HepG2 (cell line): Measurements from ENCODE around the gene AKR7A3.

Source experiments
- CBX5 ChIP-seq: sonication (generic); formaldehyde crosslinking; IDR thresholded peaks from 2 replicates; pipeline ENCODE4 v1.4.0; 2020; ENCODE audit warnings: missing genetic modification reagents, borderline replicate concordance
- ISX ChIP-seq: sonication (generic); formaldehyde crosslinking; conservative IDR thresholded peaks from 2 replicates; pipeline ENCODE4 v1.5.0; 2020; ENCODE audit warnings: missing genetic modification reagents
- MXI1 ChIP-seq: IDR thresholded peaks from 3 replicates; pipeline ENCODE4 v1.6.1; 2012; ENCODE audit warnings: low read depth, low read length, inconsistent platforms, borderline replicate concordance
- POLR2A ChIP-seq, 2 experiments: IDR thresholded peaks; 2 replicates each; pipeline ENCODE4 v1.6.1; 2011; ENCODE audit warnings: low read depth in 2 of 2, low read length in 2 of 2, mild to moderate bottlenecking in 1 of 2, moderate library complexity in 1 of 2; ENCODE audit not compliant: insufficient read depth in 1 of 2
- ZNF367 ChIP-seq: sonication (generic); formaldehyde crosslinking; IDR thresholded peaks from 2 replicates; pipeline ENCODE4 v1.4.0; 2020; ENCODE audit warnings: missing genetic modification reagents, borderline replicate concordance
- TF ChIP-seq, protein P1 (sequence below): sonication (generic); formaldehyde crosslinking; IDR thresholded peaks from 2 replicates; pipeline ENCODE4 v1.8.0; 2022; ENCODE audit warnings: missing genetic modification reagents, mild to moderate bottlenecking, borderline replicate concordance
- TF ChIP-seq, protein P2 (sequence below): sonication (generic); formaldehyde crosslinking; IDR thresholded peaks from 2 replicates; pipeline ENCODE4 v1.5.0; 2020; ENCODE audit warnings: mild to moderate bottlenecking, missing genetic modification reagents, moderate library complexity
- TF ChIP-seq, protein P3 (sequence below): sonication (generic); formaldehyde crosslinking; IDR thresholded peaks from 2 replicates; pipeline ENCODE4 v1.5.0; 2020; ENCODE audit warnings: mild to moderate bottlenecking, missing genetic modification reagents
- TF ChIP-seq, protein P4 (sequence below): sonication (generic); formaldehyde crosslinking; IDR thresholded peaks from 2 replicates; pipeline ENCODE4 v1.4.0; 2020; ENCODE audit warnings: missing genetic modification reagents
- TF ChIP-seq, protein P5 (sequence below): sonication (generic); formaldehyde crosslinking; IDR thresholded peaks from 2 replicates; pipeline ENCODE4 v1.9.0; 2021; ENCODE audit warnings: missing genetic modification reagents, borderline replicate concordance

DNA sequence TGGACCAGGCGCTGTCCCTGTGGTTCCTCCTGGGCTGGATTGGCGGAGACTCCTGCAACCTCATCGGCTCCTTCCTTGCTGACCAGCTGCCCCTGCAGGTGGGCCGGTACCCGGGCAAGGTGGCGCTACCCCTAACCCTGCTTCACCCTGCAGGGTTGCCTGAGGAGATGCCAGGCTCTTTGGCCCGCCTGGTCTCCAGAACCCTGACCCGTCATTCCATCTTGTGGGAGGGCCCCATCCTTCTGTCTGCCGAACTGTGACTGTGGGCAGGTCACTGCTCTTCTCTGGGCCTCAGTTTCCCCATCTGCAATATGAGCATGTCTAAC lies 36.1 kb upstream of the AKR7A3 start:
- TF ChIP-seq MXI1 (no peak), POLR2A (IDR thresholded peaks at IDR 0.05; ENCODE audit: insufficient read depth in 1 of 2, low read depth in 2 of 2, low read length in 2 of 2) (no peak), ISX (CRISPR knock-in tag) (no peak), ZNF367 (CRISPR knock-in tag) (no peak), CBX5 (no peak)
- TF ChIP-seq, protein P1, sequence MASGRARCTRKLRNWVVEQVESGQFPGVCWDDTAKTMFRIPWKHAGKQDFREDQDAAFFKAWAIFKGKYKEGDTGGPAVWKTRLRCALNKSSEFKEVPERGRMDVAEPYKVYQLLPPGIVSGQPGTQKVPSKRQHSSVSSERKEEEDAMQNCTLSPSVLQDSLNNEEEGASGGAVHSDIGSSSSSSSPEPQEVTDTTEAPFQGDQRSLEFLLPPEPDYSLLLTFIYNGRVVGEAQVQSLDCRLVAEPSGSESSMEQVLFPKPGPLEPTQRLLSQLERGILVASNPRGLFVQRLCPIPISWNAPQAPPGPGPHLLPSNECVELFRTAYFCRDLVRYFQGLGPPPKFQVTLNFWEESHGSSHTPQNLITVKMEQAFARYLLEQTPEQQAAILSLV (CRISPR knock-in tag): no peak
- TF ChIP-seq, protein P2, sequence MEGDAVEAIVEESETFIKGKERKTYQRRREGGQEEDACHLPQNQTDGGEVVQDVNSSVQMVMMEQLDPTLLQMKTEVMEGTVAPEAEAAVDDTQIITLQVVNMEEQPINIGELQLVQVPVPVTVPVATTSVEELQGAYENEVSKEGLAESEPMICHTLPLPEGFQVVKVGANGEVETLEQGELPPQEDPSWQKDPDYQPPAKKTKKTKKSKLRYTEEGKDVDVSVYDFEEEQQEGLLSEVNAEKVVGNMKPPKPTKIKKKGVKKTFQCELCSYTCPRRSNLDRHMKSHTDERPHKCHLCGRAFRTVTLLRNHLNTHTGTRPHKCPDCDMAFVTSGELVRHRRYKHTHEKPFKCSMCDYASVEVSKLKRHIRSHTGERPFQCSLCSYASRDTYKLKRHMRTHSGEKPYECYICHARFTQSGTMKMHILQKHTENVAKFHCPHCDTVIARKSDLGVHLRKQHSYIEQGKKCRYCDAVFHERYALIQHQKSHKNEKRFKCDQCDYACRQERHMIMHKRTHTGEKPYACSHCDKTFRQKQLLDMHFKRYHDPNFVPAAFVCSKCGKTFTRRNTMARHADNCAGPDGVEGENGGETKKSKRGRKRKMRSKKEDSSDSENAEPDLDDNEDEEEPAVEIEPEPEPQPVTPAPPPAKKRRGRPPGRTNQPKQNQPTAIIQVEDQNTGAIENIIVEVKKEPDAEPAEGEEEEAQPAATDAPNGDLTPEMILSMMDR: no peak
- TF ChIP-seq, protein P3, sequence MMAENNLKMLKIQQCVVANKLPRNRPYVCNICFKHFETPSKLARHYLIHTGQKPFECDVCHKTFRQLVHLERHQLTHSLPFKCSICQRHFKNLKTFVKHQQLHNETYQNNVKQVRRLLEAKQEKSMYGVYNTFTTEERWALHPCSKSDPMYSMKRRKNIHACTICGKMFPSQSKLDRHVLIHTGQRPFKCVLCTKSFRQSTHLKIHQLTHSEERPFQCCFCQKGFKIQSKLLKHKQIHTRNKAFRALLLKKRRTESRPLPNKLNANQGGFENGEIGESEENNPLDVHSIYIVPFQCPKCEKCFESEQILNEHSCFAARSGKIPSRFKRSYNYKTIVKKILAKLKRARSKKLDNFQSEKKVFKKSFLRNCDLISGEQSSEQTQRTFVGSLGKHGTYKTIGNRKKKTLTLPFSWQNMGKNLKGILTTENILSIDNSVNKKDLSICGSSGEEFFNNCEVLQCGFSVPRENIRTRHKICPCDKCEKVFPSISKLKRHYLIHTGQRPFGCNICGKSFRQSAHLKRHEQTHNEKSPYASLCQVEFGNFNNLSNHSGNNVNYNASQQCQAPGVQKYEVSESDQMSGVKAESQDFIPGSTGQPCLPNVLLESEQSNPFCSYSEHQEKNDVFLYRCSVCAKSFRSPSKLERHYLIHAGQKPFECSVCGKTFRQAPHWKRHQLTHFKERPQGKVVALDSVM (CRISPR knock-in tag): no peak
- TF ChIP-seq, protein P4, sequence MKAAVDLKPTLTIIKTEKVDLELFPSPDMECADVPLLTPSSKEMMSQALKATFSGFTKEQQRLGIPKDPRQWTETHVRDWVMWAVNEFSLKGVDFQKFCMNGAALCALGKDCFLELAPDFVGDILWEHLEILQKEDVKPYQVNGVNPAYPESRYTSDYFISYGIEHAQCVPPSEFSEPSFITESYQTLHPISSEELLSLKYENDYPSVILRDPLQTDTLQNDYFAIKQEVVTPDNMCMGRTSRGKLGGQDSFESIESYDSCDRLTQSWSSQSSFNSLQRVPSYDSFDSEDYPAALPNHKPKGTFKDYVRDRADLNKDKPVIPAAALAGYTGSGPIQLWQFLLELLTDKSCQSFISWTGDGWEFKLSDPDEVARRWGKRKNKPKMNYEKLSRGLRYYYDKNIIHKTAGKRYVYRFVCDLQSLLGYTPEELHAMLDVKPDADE (CRISPR knock-in tag): no peak
- TF ChIP-seq, protein P5, sequence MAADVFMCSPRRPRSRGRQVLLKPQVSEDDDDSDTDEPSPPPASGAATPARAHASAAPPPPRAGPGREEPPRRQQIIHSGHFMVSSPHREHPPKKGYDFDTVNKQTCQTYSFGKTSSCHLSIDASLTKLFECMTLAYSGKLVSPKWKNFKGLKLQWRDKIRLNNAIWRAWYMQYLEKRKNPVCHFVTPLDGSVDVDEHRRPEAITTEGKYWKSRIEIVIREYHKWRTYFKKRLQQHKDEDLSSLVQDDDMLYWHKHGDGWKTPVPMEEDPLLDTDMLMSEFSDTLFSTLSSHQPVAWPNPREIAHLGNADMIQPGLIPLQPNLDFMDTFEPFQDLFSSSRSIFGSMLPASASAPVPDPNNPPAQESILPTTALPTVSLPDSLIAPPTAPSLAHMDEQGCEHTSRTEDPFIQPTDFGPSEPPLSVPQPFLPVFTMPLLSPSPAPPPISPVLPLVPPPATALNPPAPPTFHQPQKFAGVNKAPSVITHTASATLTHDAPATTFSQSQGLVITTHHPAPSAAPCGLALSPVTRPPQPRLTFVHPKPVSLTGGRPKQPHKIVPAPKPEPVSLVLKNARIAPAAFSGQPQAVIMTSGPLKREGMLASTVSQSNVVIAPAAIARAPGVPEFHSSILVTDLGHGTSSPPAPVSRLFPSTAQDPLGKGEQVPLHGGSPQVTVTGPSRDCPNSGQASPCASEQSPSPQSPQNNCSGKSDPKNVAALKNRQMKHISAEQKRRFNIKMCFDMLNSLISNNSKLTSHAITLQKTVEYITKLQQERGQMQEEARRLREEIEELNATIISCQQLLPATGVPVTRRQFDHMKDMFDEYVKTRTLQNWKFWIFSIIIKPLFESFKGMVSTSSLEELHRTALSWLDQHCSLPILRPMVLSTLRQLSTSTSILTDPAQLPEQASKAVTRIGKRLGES (CRISPR knock-in tag): no peak
